Endothelial cell of umbilical vein (primary cell): ENCODE data around the gene TRPC5OS. TPM values are rescaled to one million over a fixed set of nuclear protein-coding genes. Genes with fewer than 3 reads are reported as not detected.

Source experiments
- BruUV-seq: library from RNA; stranded (reverse); fragments of 400-500 nt; replicated peaks from 2 replicates; lab custom pipeline; 2021; lab: Mats Ljungman, UMichigan
- CTCF ChIA-PET: fragments of 300-600, 350-600 bp; sonication (Branson Sonifier 250); formaldehyde crosslinking; loops from one replicate; lab custom pipeline; 2021; ENCODE audit warnings: antibody characterized with exemption, inconsistent platforms; lab: Charles Lee
- POLR2A ChIA-PET: fragments of 300-600, 350-600 bp; sonication (Branson Sonifier 250); formaldehyde crosslinking; loops from one replicate; lab custom pipeline; 2021; ENCODE audit warnings: antibody characterized with exemption, inconsistent platforms; lab: Charles Lee
- DNase-seq: peaks from one replicate; pipeline ENCODE4 v3.0.0-alpha.2; 2011; ENCODE audit warnings: low read depth, low spot score
- FAIRE-seq: peaks from 2 replicates; lab custom pipeline; 2011; peaks lifted over from hg19 to GRCh38; lab: Jason Lieb, UNC
- H2AFZ ChIP-seq: 2 replicates; pipeline ENCODE4 v1.6.0; 2012; ENCODE audit warnings: low read depth, low read length, control low read depth, inconsistent platforms
- H3K27ac ChIP-seq: 2 replicates; pipeline ENCODE4 v1.5.1; 2011; ENCODE audit warnings: low read depth, mild to moderate bottlenecking, control low read depth, low read length, moderate library complexity; ENCODE audit not compliant: insufficient read depth
- H3K27me3 ChIP-seq, 2 experiments: 2 replicates each; pipeline versions ENCODE4 v1.6.0 to v1.6.1; 2011; ENCODE audit warnings: low read length in 2 of 2, mixed read lengths in 1 of 2; ENCODE audit not compliant: control insufficient read depth in 2 of 2, insufficient read depth in 2 of 2
- H3K36me3 ChIP-seq, 2 experiments: 2 replicates in 1 of 2; 3 replicates in 1 of 2; pipeline ENCODE4 v1.5.1; 2011; ENCODE audit warnings: low read length in 2 of 2, mild to moderate bottlenecking in 1 of 2, moderate library complexity in 1 of 2; ENCODE audit not compliant: control insufficient read depth in 2 of 2, insufficient read depth in 2 of 2; ENCODE audit errors: extremely low read depth in 1 of 2
- H3K4me1 ChIP-seq: 3 replicates; pipeline ENCODE4 v1.5.1; 2011; ENCODE audit warnings: mild to moderate bottlenecking, low read length; ENCODE audit not compliant: control insufficient read depth, insufficient read depth; ENCODE audit errors: extremely low read depth
- H3K4me2 ChIP-seq: 2 replicates; pipeline ENCODE4 v1.6.1; 2011; ENCODE audit warnings: low read length, control low read depth, mixed read lengths; ENCODE audit not compliant: insufficient read depth
- H3K4me3 ChIP-seq, 3 experiments: fragments of 200-600 bp in 1 of 3; sonication (generic), shearing (Covaris generic) in 1 of 3; replicated peaks in 1 of 3; 2 replicates each; pipeline ENCODE4 v1.5.1; 2011 to 2016; ENCODE audit warnings: control low read depth in 3 of 3, low read length in 3 of 3, mild to moderate bottlenecking in 2 of 3, inconsistent platforms in 1 of 3, low read depth in 1 of 3, moderate library complexity in 1 of 3; ENCODE audit not compliant: insufficient read depth in 1 of 3
- H3K79me2 ChIP-seq: 2 replicates; pipeline ENCODE4 v1.6.0; 2012; ENCODE audit warnings: low read length, inconsistent platforms; ENCODE audit not compliant: control insufficient read depth, insufficient read depth
- H3K9ac ChIP-seq: replicated peaks from 2 replicates; pipeline ENCODE3; 2011; ENCODE audit warnings: low read length, control low read depth; ENCODE audit not compliant: insufficient read depth; ENCODE audit errors: extremely low read depth
- H3K9me1 ChIP-seq: replicated peaks from 3 replicates; pipeline ENCODE4 v1.6.0; 2011; ENCODE audit warnings: mild to moderate bottlenecking, low read length; ENCODE audit not compliant: control insufficient read depth, insufficient read depth; ENCODE audit errors: extremely low read depth
- H3K9me3 ChIP-seq: replicated peaks from 2 replicates; pipeline ENCODE4 v1.5.1; 2012; ENCODE audit warnings: low read length, inconsistent platforms; ENCODE audit not compliant: control insufficient read depth, insufficient read depth
- H4K20me1 ChIP-seq: replicated peaks from 2 replicates; pipeline ENCODE3; 2011; ENCODE audit warnings: mild to moderate bottlenecking, low read length; ENCODE audit not compliant: control insufficient read depth, insufficient read depth; ENCODE audit errors: extremely low read depth
- CTCF ChIP-seq, 2 donors: IDR thresholded peaks; 1 replicate in 1 of 2; 2 replicates in 1 of 2; pipeline ENCODE4 v1.5.1; 2011; ENCODE audit warnings: low read length in 2 of 2, mild to moderate bottlenecking in 2 of 2, moderate library complexity in 2 of 2, control low read depth in 1 of 2, inconsistent platforms in 1 of 2, low read depth in 1 of 2; ENCODE audit not compliant: insufficient read depth in 1 of 2; ENCODE audit errors: extremely low read depth in 1 of 2
- EZH2 ChIP-seq: IDR thresholded peaks from 2 replicates; pipeline ENCODE4 v1.6.1; 2012; ENCODE audit warnings: borderline replicate concordance, low read depth, mild to moderate bottlenecking, moderate library complexity, low read length, inconsistent platforms; ENCODE audit not compliant: severe bottlenecking
- FOS ChIP-seq: IDR thresholded peaks from 2 replicates; pipeline ENCODE4 v1.6.1; 2011; ENCODE audit warnings: mild to moderate bottlenecking, low read length, moderate library complexity, borderline replicate concordance; ENCODE audit not compliant: insufficient read depth
- GATA2 ChIP-seq: IDR thresholded peaks from 2 replicates; pipeline ENCODE4 v1.7.0; 2011; ENCODE audit warnings: low read depth, mild to moderate bottlenecking, moderate library complexity, mixed read lengths, low read length; ENCODE audit not compliant: insufficient read length, insufficient read depth
- JUN ChIP-seq: IDR thresholded peaks from 2 replicates; pipeline ENCODE4 v1.6.1; 2011; ENCODE audit warnings: borderline replicate concordance, low read depth; ENCODE audit not compliant: insufficient read length, insufficient read depth
- MYC ChIP-seq: IDR thresholded peaks from one replicate; pipeline ENCODE4 v1.6.1; 2011; ENCODE audit warnings: mild to moderate bottlenecking, low read depth, low read length
- POLR2A ChIP-seq: IDR thresholded peaks from 2 replicates; pipeline ENCODE4 v1.6.1; 2012; ENCODE audit warnings: low read depth, mild to moderate bottlenecking, control low read depth, low read length
- POLR2AphosphoS5 ChIP-seq: IDR thresholded peaks from 2 replicates; pipeline ENCODE4 v1.6.1; 2012; ENCODE audit warnings: low read depth, mild to moderate bottlenecking, control low read depth, low read length, moderate library complexity; ENCODE audit not compliant: insufficient read depth
- dilution Hi-C: fragments of 300-500 bp; cut with MboI; formaldehyde crosslinking; loops from one replicate; pipeline ENCODE4 v1.15.0; 2019; ENCODE audit warnings: low sequenced_read_pairs; ENCODE audit not compliant: extremely low pct_ligation_motif_present
- intact Hi-C: fragments of 100-400 bp; cut with micrococcal nuclease; formaldehyde crosslinking; loops from one replicate; pipeline ENCODE4 v1.10.0; 2022
- polyA plus RNA-seq, 4 experiments: library from polyadenylated mRNA; depleted of rRNA in 3 of 4; stranded (reverse) in 3 of 4; unstranded in 1 of 4; fragments of >200 nt; gene quantifications; 2 replicates each; pipeline versions ENCODE4 v1.2.1 to v1.2.3, GENCODE V29; 2011 to 2012; ENCODE audit warnings: missing spikeins in 1 of 4
- total RNA-seq: library from RNA; stranded (reverse); gene quantifications from 2 replicates; pipeline ENCODE4 v1.2.3, GENCODE V29; 2021
- TF ChIP-seq, protein P1 (sequence below): IDR thresholded peaks from 2 replicates; pipeline ENCODE4 v1.6.1; 2011; ENCODE audit not compliant: insufficient read depth, insufficient read length

TRPC5OS gene
- total and polyA plus RNA-seq, 2 donors (not counting 3 experiments of a cell fraction or from before 2014, with no cell fraction given): not detected

DNA sequence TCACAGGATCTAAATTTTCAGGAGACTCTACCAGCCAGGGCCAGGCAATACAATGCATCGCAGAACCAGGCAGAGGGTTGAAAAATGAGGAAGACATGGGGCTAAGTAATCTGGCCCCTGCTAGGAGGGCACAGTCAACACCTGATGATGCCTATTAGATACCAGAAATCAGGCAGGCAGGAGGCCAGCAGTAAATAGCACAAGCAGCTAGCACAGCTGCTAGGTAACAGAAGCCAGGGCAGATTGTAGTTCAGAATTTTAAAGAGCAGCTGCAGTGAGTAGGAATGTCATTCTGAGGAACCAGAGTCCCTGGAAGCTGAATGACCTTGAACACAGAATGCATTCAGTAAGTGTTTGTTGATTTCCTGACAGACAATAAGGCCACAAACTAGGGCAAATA, 38.8 kb upstream of the TRPC5OS start:
- H3K4me2 ChIP-seq: no peak overlapping the region
- H3K79me2 ChIP-seq: no peaks in the 10 kb centered on the region
- intact Hi-C loops: no loop called here
- no peak overlapping the region for H3K27ac ChIP-seq
- H3K9me3 ChIP-seq: no peaks in the 10 kb centered on the region
- H3K36me3 ChIP-seq: no peaks in the 10 kb centered on the region
- H3K4me3 ChIP-seq: no peak overlapping the region
- H3K4me1 ChIP-seq: no peaks in the 10 kb centered on the region
- no TSS peak for BruUV-seq
- H4K20me1 ChIP-seq: no peaks in the 10 kb centered on the region
- H3K9ac ChIP-seq: no peak overlapping the region
- CTCF ChIA-PET: no interaction called here
- TF ChIP-seq POLR2AphosphoS5 (no peak), GATA2 (no peak), POLR2A (no peak), MYC (no peak), JUN (no peak), FOS (no peak)
- TF ChIP-seq, protein P1, sequence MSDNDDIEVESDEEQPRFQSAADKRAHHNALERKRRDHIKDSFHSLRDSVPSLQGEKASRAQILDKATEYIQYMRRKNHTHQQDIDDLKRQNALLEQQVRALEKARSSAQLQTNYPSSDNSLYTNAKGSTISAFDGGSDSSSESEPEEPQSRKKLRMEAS: no peak
- FAIRE-seq (no peak), DNase-seq (no peak)
- H2AFZ ChIP-seq: no peak overlapping the region
- no peaks in the 10 kb centered on the region for H3K9me1 ChIP-seq
- dilution Hi-C loops: no loop called here
- POLR2A ChIA-PET: no interaction called here
- H3K27me3 ChIP-seq: no peaks in the 10 kb centered on the region

DNA sequence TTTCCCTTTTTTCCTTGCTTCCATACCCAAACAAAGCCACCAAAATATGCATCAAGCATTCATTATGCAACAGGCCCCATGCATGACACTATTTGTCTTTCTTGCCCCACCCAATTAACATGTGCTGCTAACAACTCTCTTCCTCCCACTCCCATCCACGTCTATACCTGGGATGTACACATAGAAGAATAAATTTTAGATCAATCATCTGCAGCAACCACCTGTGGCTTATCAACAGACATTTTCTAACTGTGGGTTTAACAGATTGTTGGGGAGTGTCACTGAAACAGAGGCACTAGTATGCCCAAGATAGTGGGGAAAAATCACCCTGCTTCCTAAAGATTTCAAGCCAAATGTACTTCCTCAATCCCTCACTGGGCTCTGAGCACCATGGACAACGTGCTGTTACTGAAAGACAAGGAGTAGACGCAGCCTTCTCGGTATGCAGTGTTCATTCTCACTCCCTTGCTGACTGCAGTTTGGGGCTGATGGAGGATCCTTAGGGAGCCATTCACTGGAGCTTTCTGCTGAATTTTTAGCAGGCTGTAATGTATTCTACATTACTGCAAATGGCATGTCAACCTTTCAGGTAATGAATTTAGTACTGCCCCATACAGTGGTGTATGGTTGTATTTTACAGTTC, 28.4 kb upstream of the TRPC5OS start:
- no peak for TF ChIP-seq JUN
- no peak for TF ChIP-seq POLR2A
- TF ChIP-seq FOS: no peak
- TF ChIP-seq, protein P1: no peak
- no peak for TF ChIP-seq POLR2AphosphoS5
- TF ChIP-seq GATA2: no peak
- no peak for TF ChIP-seq CTCF (IDR thresholded peaks at IDR 0.05; ENCODE audit: extremely low read depth in 1 of 2, insufficient read depth in 1 of 2, low read depth in 1 of 2, low read length in 2 of 2)
- TF ChIP-seq MYC: no peak
- TF ChIP-seq EZH2: no peak
- H3K9me1 ChIP-seq: no peaks in the 10 kb centered on the region
- H3K79me2 ChIP-seq: no peaks in the 10 kb centered on the region
- ChIA-PET POLR2A (no interaction called here), CTCF (no interaction called here)
- no peak overlapping the region for H3K27ac ChIP-seq
- H2AFZ ChIP-seq: no peak overlapping the region
- no peaks in the 10 kb centered on the region for H3K36me3 ChIP-seq
- H4K20me1 ChIP-seq: no peaks in the 10 kb centered on the region
- BruUV-seq: no TSS peak
- dilution Hi-C loops (no loop called here), intact Hi-C loops (no loop called here)
- no peak overlapping the region for H3K4me2 ChIP-seq
- no peak overlapping the region for H3K9ac ChIP-seq
- no peak overlapping the region for H3K4me3 ChIP-seq
- DNase-seq (no peak), FAIRE-seq (no peak)
- H3K9me3 ChIP-seq: no peaks in the 10 kb centered on the region
- H3K4me1 ChIP-seq: no peaks in the 10 kb centered on the region
- no peaks in the 10 kb centered on the region for H3K27me3 ChIP-seq
